Eye (tissue), 1 donor: ENCODE data around the gene ZNF320.
"Not testable (repeated sequence)": the region's sequence is repeated elsewhere in the genome, so short reads cannot be mapped to it uniquely, and the experiment has no call there.

Source experiments
- DNase-seq: peaks from one replicate; pipeline ENCODE4 v3.0.0-alpha.2; 2015

The ZNF320 gene

GRCh38 chr19:52897138-52897935 is at the start of gene ZNF320:
Gene ZNF320, minus strand, starts transcription at chr19:52897635. Its CDS starts 7,380 bp downstream, at chr19:52890255.
- DNase-seq, result peak; percentile 97

GRCh38 chr19:52946322-52947310 is 49.2 kb upstream of the ZNF320 start:
- DNase-seq, result peak; percentile 68

GRCh38 chr19:52945652-52946321 is 48.4 kb upstream of the ZNF320 start:
- no peak for DNase-seq

- DNase-seq, result not testable (repeated sequence)
Observed at GRCh38 chr19:52944703-52945493, 47.5 kb upstream of the ZNF320 start.

GRCh38 chr19:52943884-52944643 is 46.6 kb upstream of the ZNF320 start:
- no peak for DNase-seq

- no peak for DNase-seq
Observed at GRCh38 chr19:52943134-52943883, 45.9 kb upstream of the ZNF320 start.

GRCh38 chr19:52942386-52943133 is 45.1 kb upstream of the ZNF320 start:
- DNase-seq, result peak; percentile 95

- peak; percentile 66 for DNase-seq
Observed at GRCh38 chr19:52941941-52942385, 44.5 kb upstream of the ZNF320 start.

- not testable (repeated sequence) for DNase-seq
Observed at GRCh38 chr19:52941523-52941922, 44.1 kb upstream of the ZNF320 start.

GRCh38 chr19:52940905-52941304 is 43.5 kb upstream of the ZNF320 start:
- DNase-seq, result not testable (repeated sequence)

- no peak for DNase-seq
Observed at GRCh38 chr19:52938761-52939160, 41.3 kb upstream of the ZNF320 start.

- DNase-seq, result no peak
Observed at GRCh38 chr19:52936954-52937325, 39.5 kb upstream of the ZNF320 start.

GRCh38 chr19:52936151-52936953 is 38.9 kb upstream of the ZNF320 start:
- DNase-seq, result no peak

GRCh38 chr19:52935434-52935833 is 38.0 kb upstream of the ZNF320 start:
- no peak for DNase-seq

GRCh38 chr19:52924641-52925040 is 27.2 kb upstream of the ZNF320 start:
- DNase-seq, result not testable (repeated sequence)

GRCh38 chr19:52923778-52924593 is 26.6 kb upstream of the ZNF320 start:
- no peak for DNase-seq

- peak; percentile 91 for DNase-seq
Observed at GRCh38 chr19:52922841-52923777, 25.7 kb upstream of the ZNF320 start, which contains the start of gene ZNF888. Gene ZNF888, minus strand, starts transcription at chr19:52923428. Its CDS starts 5,555 bp downstream, at chr19:52917873.
